HT-29 (cell line): ENCODE data around the gene NKAIN1. TPM values are rescaled to one million over a fixed set of nuclear protein-coding genes. Genes with fewer than 3 reads are reported as not detected.
A peak's percentile ranks its signal among the peaks of the same experiment; 100 is the strongest.
"Not testable (repeated sequence)": the region's sequence is repeated elsewhere in the genome, so short reads cannot be mapped to it uniquely, and the experiment has no call there.

Experiments used
- DNase-seq: peaks from one replicate; pipeline ENCODE4 v3.0.0-alpha.2; 2015; ENCODE audit warnings: low spot score
- total RNA-seq: library from RNA; depleted of rRNA; stranded (reverse); fragments of >200 nt; shearing (Covaris generic); gene quantifications from 2 replicates; pipeline ENCODE4 v1.2.3, GENCODE V29; 2014

NKAIN1 gene
- total RNA-seq, 1 experiment from 2014 or later: not detected

- DNase-seq: no peak
Observed at GRCh38 chr1:31198150-31198549, 41.5 kb downstream of the NKAIN1 start.

GRCh38 chr1:31196685-31197084 lies 43.0 kb downstream of the NKAIN1 start:
- no peak for DNase-seq

- not testable (repeated sequence) for DNase-seq
Observed at GRCh38 chr1:31195267-31195666, 44.4 kb downstream of the NKAIN1 start.

- no peak for DNase-seq
Observed at GRCh38 chr1:31193729-31194128, 46.0 kb downstream of the NKAIN1 start.

- DNase-seq: no peak
Observed at GRCh38 chr1:31191281-31191680, 48.4 kb downstream of the NKAIN1 start.

- no peak for DNase-seq
Observed at GRCh38 chr1:31189696-31190674, 49.7 kb downstream of the NKAIN1 start.

- peak; percentile 60 for DNase-seq
Observed at GRCh38 chr1:31183927-31184554, 55.6 kb downstream of the NKAIN1 start.

GRCh38 chr1:31183126-31183525 lies 56.6 kb downstream of the NKAIN1 start:
- no peak for DNase-seq

GRCh38 chr1:31182352-31182751 lies 57.3 kb downstream of the NKAIN1 start:
- peak; percentile 74 for DNase-seq

GRCh38 chr1:31181515-31182343 lies 58.0 kb downstream of the NKAIN1 start:
- peak; percentile 47 for DNase-seq

GRCh38 chr1:31180338-31180737 lies 59.3 kb downstream of the NKAIN1 start:
- no peak for DNase-seq

GRCh38 chr1:31176291-31176690 lies 63.4 kb downstream of the NKAIN1 start:
- not testable (repeated sequence) for DNase-seq

GRCh38 chr1:31170486-31170735 lies 69.3 kb downstream of the NKAIN1 start:
- no peak for DNase-seq

- no peak for DNase-seq
Observed at GRCh38 chr1:31166462-31166861, 73.2 kb downstream of the NKAIN1 start.

GRCh38 chr1:31164291-31164690 lies 75.4 kb downstream of the NKAIN1 start:
- DNase-seq: no peak

- no peak for DNase-seq
Observed at GRCh38 chr1:31163866-31164265, 75.8 kb downstream of the NKAIN1 start.

GRCh38 chr1:31161571-31161970 lies 78.1 kb downstream of the NKAIN1 start:
- no peak for DNase-seq

GRCh38 chr1:31159869-31160611 lies 79.6 kb downstream of the NKAIN1 start:
- DNase-seq: no peak

- no peak for DNase-seq
Observed at GRCh38 chr1:31159323-31159722, 80.4 kb downstream of the NKAIN1 start.

GRCh38 chr1:31155216-31155806 lies 84.4 kb downstream of the NKAIN1 start:
- DNase-seq: peak; percentile 65

GRCh38 chr1:31154632-31155215 lies 85.0 kb downstream of the NKAIN1 start:
- peak; percentile 87 for DNase-seq
